Hepatic stellate cell (primary cell): ENCODE results near the gene INPP4A.

Experiments used
- DNase-seq: peaks from one replicate; pipeline ENCODE4 v3.0.0; 2011; ENCODE audit warnings: low spot score

The INPP4A gene

GRCh38 chr2:98643496-98644100, 198.9 kb downstream of the INPP4A start:
- DNase-seq = no peak
